B cell (primary cell): ENCODE measurements around the gene TBATA.

Experiments used
- CTCF ChIP-seq: fragments of 200-600 bp; IDR thresholded peaks from one replicate; pipeline ENCODE4 v1.8.0; 2022; ENCODE audit warnings: antibody characterized with exemption, mild to moderate bottlenecking
- EZH2 ChIP-seq: IDR thresholded peaks from 2 replicates; pipeline ENCODE4 v1.6.1; 2012; ENCODE audit warnings: borderline replicate concordance, low read depth, mild to moderate bottlenecking, moderate library complexity, low read length; ENCODE audit not compliant: insufficient read depth, poor library complexity, severe bottlenecking

DNA sequence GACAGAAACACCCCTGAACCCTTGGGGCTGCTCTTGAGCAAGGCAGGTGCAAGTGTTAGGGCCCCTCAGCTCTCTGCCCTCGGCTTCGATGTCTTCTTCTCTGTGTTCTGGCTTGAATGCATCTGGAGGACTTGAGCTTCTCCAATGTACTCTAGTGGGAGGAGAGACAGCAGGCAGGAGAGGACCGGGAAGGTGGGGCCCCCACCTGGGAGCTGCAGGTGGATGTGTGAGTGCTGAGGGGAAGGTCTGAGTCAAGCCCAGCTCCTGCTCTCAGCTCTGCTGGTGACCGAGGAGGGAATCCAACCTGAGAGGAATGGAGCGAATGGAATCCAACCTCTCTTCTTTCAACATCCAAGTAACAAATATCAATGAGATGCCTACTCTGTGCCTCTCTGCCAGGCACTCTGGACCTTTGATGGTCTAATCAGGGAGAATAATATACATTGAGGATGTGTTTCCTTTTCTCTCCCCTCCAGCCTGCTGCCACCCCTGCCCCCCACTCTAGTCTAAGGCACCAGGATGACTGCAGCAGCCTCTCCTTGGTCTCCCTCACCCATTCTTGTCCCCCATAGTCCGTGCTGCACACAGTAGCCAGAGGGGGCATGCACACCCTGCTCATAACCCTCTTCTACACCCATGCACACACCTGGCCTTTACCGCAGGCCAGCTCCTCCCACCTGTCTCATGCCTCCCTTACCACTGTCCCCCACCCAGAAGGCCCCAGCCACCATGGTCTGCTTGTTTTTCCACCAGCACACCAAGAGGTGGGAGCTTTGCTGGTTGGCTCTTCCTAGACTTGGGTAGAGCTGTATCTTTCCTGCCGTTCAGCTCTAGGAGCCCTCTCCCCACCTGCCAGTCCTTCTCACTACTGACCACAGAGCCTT, 13.6 kb downstream of the TBATA start:
- TF ChIP-seq CTCF (no peak), EZH2 (no peak)
